HG02571 (cell line): ENCODE measurements around the gene ANGEL2.
"Not testable (repeated sequence)": the region's sequence is repeated elsewhere in the genome, so short reads cannot be mapped to it uniquely, and the experiment has no call there.

Experiments
- ATAC-seq: cut with Tn5 transposase; IDR thresholded peaks from one replicate; pipeline ENCODE4 v1.9.1; 2021; ENCODE audit warnings: mild to moderate bottlenecking, moderate library complexity; ENCODE audit not compliant: unreplicated experiment

Gene ANGEL2

GRCh38 chr1:213015099-213016050, at the start of gene ANGEL2:
ANGEL2 (minus strand) TSS chr1:213015867; CDS start chr1:213015671, 196 bp downstream.
- peak; percentile 95 for ATAC-seq

DNA sequence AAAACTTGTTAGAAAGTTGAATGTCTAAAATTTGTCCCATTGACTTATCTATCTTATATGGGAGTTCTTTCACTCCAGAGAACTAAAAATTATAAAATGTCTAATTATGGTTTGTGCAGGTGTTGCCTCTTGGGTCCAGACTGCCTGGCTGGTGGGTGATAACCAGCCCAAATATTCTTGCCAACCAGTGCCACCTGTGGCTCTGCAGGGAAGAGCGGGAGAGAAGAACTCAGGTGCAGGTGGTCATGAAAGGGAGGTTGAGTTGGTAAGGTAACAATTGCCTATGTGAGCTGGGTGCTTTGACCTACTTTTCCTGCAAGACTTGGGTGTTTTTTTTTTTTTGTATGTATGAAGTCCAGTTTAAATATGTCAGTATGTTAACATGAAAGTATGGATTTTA, 45.6 kb upstream of the ANGEL2 start:
- no peak for ATAC-seq

DNA sequence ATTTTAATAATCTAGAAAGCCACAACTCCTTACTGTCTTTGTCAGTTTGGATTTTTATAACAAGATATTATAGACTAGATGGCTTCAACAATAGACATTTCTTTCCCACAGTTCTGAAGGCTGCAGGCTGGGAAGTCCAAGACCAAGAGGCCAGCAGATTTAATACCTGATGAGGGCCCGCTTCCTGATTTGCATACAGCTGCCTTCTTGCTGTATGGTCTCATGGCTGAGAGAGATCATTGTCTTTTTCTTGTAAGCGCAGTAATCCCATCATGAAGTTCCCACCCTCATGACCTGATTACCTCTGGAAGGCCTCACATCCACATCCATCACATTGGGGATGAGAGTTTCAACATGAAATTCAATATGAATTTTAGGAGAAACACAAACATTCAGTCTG, 45.2 kb upstream of the ANGEL2 start:
- no peak for ATAC-seq

DNA sequence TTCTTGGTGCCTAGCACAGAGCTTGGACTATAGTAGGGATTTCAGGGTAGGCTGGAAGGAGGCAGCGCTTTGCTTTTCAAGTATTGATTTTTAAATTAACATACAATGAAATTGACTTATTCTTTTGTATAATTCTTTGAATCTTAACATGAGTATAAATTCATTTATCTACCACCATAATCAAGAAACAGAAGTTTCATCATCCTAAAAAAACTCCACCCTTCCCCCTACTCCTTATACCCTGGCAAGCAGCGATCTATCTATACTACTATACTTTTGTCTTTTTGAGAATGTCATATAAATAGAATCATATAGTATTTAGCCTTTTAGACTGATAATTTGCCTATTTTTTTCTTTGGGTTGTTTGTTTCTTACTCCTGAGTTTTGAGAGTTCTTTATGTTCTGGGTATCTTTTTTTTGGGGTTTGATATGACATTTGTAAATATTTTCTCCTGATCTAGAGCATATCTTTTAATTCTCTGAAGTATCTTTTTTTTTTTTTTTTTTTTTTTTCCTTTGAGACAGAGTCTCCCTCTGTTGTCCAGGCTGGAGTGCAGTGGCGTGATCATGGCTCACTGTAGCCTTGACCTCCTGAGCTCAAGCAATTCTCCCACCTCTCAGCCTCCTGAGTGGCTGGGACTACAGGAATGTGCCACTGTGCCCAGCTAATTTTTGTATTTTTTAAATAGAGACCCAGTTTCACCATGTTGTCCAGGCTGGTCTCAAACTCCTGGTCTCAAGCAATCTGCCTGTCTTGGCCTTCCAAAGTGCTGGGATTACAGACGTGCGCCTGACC, 41.8 kb upstream of the ANGEL2 start:
- no peak for ATAC-seq

DNA sequence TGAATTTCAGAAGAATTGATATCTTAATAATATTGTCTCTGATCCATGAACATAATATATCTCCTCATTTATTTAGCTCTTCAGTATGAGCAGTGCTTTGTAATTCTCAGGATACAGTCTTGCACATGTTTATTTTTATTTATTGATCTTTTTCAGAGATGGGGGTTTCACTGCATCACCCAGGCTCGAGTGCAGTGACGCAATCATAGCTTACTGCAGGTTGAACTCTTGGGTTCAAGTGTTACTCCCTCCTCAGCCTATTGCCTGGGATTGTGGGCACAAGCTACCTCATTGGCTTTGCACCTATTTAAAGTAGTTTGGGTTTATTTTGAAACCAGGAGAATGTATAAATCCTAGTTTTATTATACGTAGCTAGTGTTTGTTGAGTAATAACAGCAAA, 40.1 kb upstream of the ANGEL2 start:
- ATAC-seq, result no peak

DNA sequence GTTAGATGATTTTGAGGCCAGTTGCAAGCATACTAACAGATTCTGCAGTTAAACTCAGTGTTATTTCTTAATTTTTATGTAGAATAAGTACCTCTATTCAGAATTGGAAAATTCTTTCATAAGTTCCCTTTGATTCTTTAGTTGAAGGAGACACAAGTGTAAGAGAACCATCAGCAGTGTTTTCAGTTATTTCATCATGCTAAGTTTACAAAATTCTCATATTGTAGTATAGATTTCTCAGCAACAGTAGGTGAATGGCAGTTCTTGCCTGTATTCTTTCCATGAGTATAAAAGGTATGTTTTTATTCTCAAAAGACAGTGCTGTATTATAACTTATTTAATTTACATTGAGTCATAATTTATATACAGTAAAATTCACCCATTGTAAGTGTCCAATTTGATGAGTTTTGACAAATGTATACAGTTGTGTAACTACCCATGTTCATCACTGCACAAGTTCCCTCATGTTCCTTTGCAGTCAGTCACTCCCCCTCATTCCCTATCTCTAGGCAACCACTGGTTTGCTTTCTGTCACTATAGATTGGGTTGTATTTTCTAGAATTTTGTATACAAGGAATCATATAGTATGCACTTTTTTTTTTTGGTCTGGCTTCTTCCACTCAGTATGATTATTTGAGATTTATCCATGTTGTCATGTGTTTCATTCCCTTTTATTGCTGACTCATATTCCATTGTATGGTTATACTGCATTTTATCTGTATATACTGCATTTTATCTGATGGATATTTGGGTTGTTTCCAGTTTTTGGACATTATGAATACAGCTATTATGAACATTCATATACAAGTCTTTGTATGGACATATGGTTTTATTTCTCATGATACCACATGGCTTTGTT, 39.3 kb upstream of the ANGEL2 start:
- ATAC-seq, result no peak

DNA sequence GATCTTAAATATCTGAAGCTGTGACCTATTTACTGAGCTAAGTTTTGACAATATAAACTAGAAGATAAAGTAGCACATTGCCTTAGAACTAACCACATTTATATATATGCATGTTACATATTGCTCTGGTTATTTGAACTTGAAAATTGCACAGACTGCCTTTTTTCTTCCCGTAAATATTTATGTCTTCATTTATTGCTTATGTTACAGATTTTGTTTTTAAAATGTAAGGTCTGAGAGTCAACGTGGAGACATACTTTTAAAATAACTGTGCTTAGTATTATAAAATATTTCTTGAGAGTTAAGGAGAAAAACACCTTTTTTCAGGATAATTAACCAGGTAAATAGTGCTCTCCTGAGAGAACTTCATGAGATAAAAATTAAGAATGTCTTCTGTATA, 38.5 kb upstream of the ANGEL2 start:
- ATAC-seq, result no peak

DNA sequence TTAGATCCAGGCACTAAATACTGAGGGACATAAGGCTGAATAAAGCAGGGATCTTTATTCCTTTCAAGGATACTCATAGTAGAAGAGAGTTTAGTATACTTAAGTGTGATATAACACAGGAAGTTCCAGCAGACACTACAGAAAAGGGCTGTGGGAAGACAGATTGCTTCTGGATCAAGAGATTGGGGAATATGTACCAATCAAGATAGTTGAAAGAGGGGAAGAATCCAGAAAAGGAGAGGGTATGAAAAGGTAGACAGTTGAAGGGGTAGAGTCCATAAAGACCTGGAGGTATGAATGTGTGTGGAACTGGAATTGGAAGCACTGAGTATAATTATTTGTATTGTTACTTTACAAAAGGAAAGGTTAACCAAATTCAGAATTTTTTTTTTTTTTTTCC, 37.8 kb upstream of the ANGEL2 start:
- ATAC-seq, result no peak

GRCh38 chr1:213051881-213052202, 36.2 kb upstream of the ANGEL2 start:
- ATAC-seq, result no peak

DNA sequence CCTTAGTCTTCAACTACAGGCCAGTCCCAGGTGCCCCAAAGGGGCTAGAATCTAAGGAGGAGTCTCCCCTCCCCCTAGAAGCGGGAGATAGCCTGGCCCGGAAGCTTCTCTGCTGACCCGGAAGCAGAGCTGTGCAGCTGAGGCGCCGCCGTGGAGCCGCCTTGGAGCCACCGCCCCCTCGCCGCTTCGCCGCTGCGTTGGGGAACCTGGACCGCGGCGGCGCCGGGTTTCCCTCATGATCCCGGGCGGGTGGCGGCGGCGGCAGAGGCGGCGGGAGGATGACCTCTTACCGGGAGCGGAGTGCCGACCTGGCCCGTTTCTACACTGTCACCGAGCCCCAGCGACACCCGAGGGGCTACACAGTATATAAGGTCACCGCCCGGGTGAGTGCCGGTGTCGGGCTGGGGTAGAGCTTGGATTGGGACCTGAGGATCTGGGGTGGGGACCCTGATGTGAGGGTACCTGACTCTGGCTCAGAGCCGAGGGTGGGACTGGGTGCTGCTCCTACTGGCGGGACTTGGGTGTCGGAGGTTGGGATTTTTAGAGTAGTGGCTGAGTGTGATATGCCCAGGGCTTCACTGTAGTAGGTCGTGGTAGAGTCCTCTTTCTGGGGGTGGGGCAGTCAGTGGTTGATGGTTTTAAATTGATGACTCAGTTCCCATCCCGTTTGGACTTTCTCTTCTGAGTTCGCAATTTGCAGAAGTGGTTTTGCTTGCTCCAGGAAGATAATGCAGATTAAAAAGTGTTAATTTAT, 35.6 kb upstream of the ANGEL2 start, which contains the start of gene RPS6KC1:
RPS6KC1 (plus strand) TSS at position 115 of the 754 bp plus-strand sequence; CDS start at position 279, 164 bp downstream.
- peak; percentile 99 for ATAC-seq

GRCh38 chr1:213050745-213051126, 35.1 kb upstream of the ANGEL2 start:
- ATAC-seq, result peak; percentile 28

DNA sequence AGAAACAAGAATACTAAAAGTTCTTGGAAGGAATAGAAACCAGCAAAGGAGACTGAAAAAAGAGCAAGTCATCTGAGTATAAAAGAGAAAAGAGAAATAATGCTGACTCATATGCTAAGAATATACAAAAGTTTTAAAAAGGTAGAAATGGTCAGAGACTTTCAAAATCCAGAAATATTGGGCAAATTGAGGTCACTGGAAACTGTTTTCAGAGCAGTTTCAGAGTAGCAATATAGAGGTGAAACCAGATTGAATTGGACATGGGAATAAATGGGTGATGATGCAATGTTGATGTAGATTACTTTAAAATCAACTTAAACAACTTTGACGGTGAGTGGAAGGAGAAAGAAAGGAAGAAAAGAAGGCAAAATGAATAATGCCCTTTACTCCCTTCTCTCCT, 33.6 kb upstream of the ANGEL2 start:
- no peak for ATAC-seq

GRCh38 chr1:213045321-213046226, 29.9 kb upstream of the ANGEL2 start:
- not testable (repeated sequence) for ATAC-seq

DNA sequence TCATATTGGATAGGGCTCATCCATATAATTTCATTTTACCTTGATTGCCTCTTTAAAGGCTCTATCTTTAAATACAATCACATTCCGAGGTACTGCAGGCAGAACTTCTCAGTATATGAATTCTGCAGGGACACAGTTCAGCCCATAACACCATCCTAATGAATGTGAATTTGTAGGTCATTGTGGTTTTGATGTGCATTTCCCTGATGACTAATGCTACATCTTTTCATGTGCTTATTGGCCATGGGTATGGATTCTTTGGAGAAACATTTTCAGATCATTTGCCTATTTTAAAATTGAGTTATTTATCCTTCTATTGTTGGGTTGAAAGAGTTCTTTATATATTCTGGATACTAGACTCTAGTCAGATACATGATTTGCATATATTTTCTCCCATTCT, 25.8 kb upstream of the ANGEL2 start:
- no peak for ATAC-seq

GRCh38 chr1:213035573-213035972, 19.9 kb upstream of the ANGEL2 start:
- no peak for ATAC-seq

GRCh38 chr1:213034713-213035112, 19.0 kb upstream of the ANGEL2 start:
- ATAC-seq, result no peak

GRCh38 chr1:213032651-213033050, 17.0 kb upstream of the ANGEL2 start:
- ATAC-seq, result no peak

GRCh38 chr1:213027024-213027423, 11.4 kb upstream of the ANGEL2 start:
- not testable (repeated sequence) for ATAC-seq

- no peak for ATAC-seq
These were observed 4.3 kb upstream of the ANGEL2 start for GRCh38 chr1:213020016-213020415.
